K562 (cell line): ENCODE measurements around the gene TAS1R3. TPM values are rescaled to one million over a fixed set of nuclear protein-coding genes. Genes with fewer than 3 reads are reported as not detected.

Experiments used
- ZNF407 ChIP-seq: fragments of 450-650 bp; IDR thresholded peaks from 2 replicates; pipeline ENCODE4 v1.6.1; 2016; ENCODE audit warnings: low read depth
- polyA plus RNA-seq, 8 experiments: library from polyadenylated mRNA; depleted of rRNA in 4 of 8; stranded (reverse) in 5 of 8; unstranded in 3 of 8; fragments of >200 nt; fragmentation: Nextera tagmentation in 2 of 8; fragmentation: Illumina TruSeq in 1 of 8; extraction: Ambion mirVana in 2 of 8; extraction: Trizol in 1 of 8; gene quantifications; 2 replicates each; pipeline versions ENCODE4 v1.2.1 to v1.2.3, GENCODE V29; 2011 to 2014; ENCODE audit warnings: inconsistent platforms in 1 of 8, missing spikeins in 1 of 8
- total RNA-seq, 7 experiments: library from RNA; depleted of rRNA in 6 of 7; stranded (reverse); fragments of >200 nt in 6 of 7; fragmentation: Illumina TruSeq in 2 of 7; extraction: Trizol in 2 of 7; gene quantifications; 2 replicates each; pipeline versions ENCODE4 v1.2.1 to v1.2.3, GENCODE V29; 2011 to 2021; ENCODE audit warnings: low replicate concordance in 1 of 7

The TAS1R3 gene
- total and polyA plus RNA-seq, 9 of the 15 experiments (the other 6 are each of a cell fraction or from before 2014, with no cell fraction given), result 0.07 to 0.13 TPM; not detected in 7

GRCh38 chr1:1344655-1345361 is 13.7 kb downstream of the TAS1R3 start (continued):
- TF ChIP-seq ZNF407, result no peak
